Sigmoid colon (tissue), 7 donors: ENCODE results near the gene USP15. TPM values are rescaled to one million over a fixed set of nuclear protein-coding genes. Genes with fewer than 3 reads are reported as not detected.

Source experiments
- DNase-seq: peaks from one replicate; pipeline ENCODE4 v3.0.0-alpha.2; 2019
- H3K27ac ChIP-seq, 4 donors: fragments of 200-600 bp; sonication (generic); one replicate each; pipeline ENCODE4 v1.5.1; 2016 to 2019; ENCODE audit warnings: mild to moderate bottlenecking in 1 of 4
- H3K27me3 ChIP-seq, 3 donors: fragments of 200-600 bp; sonication (generic); one replicate each; pipeline ENCODE4 v1.5.1; 2019; ENCODE audit warnings: mild to moderate bottlenecking in 1 of 3
- H3K36me3 ChIP-seq, 4 donors: fragments of 200-600 bp; sonication (generic); one replicate each; pipeline ENCODE4 v1.5.1; 2016 to 2019
- H3K4me1 ChIP-seq, 4 donors: fragments of 200-600 bp; sonication (generic); one replicate each; pipeline ENCODE4 v1.5.1; 2017 to 2019
- H3K4me3 ChIP-seq, 4 donors: fragments of 200-600 bp; sonication (generic); one replicate each; pipeline ENCODE4 v1.5.1; 2017 to 2019; ENCODE audit warnings: mild to moderate bottlenecking in 2 of 4, moderate library complexity in 1 of 4
- H3K9me3 ChIP-seq, 4 donors: fragments of 200-600 bp in 3 of 4; sonication (generic) in 3 of 4; one replicate each; pipeline versions ENCODE4 v1.5.1 to v1.6.1; 2013 to 2019
- CTCF ChIP-seq, 4 experiments: fragments of 450-650 bp in 3 of 4; fragments of 200-600 bp in 1 of 4; IDR thresholded peaks; one replicate each; pipeline ENCODE4 v1.5.1; 2016 to 2019; ENCODE audit warnings: antibody characterized with exemption in 4 of 4, mild to moderate bottlenecking in 3 of 4, moderate library complexity in 2 of 4
- EP300 ChIP-seq, 4 donors: sonication (generic); formaldehyde crosslinking; IDR thresholded peaks; one replicate each; pipeline ENCODE4 v1.6.1; 2017; ENCODE audit warnings: antibody characterized with exemption in 4 of 4
- POLR2A ChIP-seq, 2 donors: fragments of 450-650 bp; IDR thresholded peaks; one replicate each; pipeline ENCODE4 v1.6.1; 2016; ENCODE audit warnings: antibody characterized with exemption in 2 of 2, mild to moderate bottlenecking in 2 of 2, moderate library complexity in 2 of 2
- POLR2AphosphoS5 ChIP-seq, 4 donors: sonication (generic); formaldehyde crosslinking; IDR thresholded peaks; one replicate each; pipeline ENCODE4 v1.6.1; 2017; ENCODE audit warnings: antibody characterized with exemption in 4 of 4
- WGBS, 2 donors: extraction: QIAGEN DNeasy Blood & Tissue Kit; methylation state at CpG; one replicate each; pipeline ENCODE4 v1.1.7; 2013; 5-methylcytosine and 5-hydroxymethylcytosine counted together
- intact Hi-C: fragments of 100-400 bp; cut with DNase I; formaldehyde crosslinking; loops from one replicate; pipeline ENCODE4 v1.15.1; 2023
- polyA plus RNA-seq, 3 donors: library from polyadenylated mRNA; stranded (reverse); fragments of 200-250 nt; gene quantifications; one replicate each; pipeline ENCODE4 v1.2.3, GENCODE V29; 2013
- total RNA-seq, 4 donors: library from RNA; depleted of rRNA; stranded (reverse); fragments of >200 nt; gene quantifications; one replicate each; pipeline ENCODE4 v1.1.0, GENCODE V29; 2016
- donor health status: healthy with polysubstance abuse.
- donor health status: Bipolar disorder and iron deficiency.
- donor health status: healthy.

The USP15 gene
- total and polyA plus RNA-seq, 7 donors: 22.2 to 78.4 (median 63.7) TPM

- Histone ChIP-seq H3K27ac (no peak overlapping the region), H3K4me1 (peaks cover 0 to 15% (median 5%) of the 10 kb centered on the region in 4 donors), H3K36me3 (no peaks in the 10 kb centered on the region), H3K4me3 (no peak overlapping the region), H3K9me3 (no peaks in the 10 kb centered on the region), H3K27me3 (no peaks in the 10 kb centered on the region)
- TF ChIP-seq POLR2A (IDR thresholded peaks at IDR 0.05) (no peak), EP300 (IDR thresholded peaks at IDR 0.05) (no peak), POLR2AphosphoS5 (IDR thresholded peaks at IDR 0.05) (no peak), CTCF (IDR thresholded peaks at IDR 0.05) (no peak)
- 96% methylated on average over 3 of the region's 3 CpGs for WGBS, 2 donors
- intact Hi-C loops: no loop called here
- no peak for DNase-seq
Measured at GRCh38 chr12:62370189-62370588, 110.0 kb downstream of the USP15 start.

- 84 to 99% methylated on average over 4 of the region's 4 CpGs for WGBS, 2 donors
- no peak for TF ChIP-seq POLR2AphosphoS5 (IDR thresholded peaks at IDR 0.05)
- TF ChIP-seq POLR2A (IDR thresholded peaks at IDR 0.05): no peak
- no peak for DNase-seq
- Histone ChIP-seq H3K4me1 (peaks cover 0 to 15% (median 5%) of the 10 kb centered on the region in 4 donors), H3K9me3 (no peaks in the 10 kb centered on the region), H3K36me3 (no peaks in the 10 kb centered on the region), H3K27me3 (no peaks in the 10 kb centered on the region), H3K4me3 (no peak overlapping the region), H3K27ac (no peak overlapping the region)
- intact Hi-C loops: no loop called here
Measured at GRCh38 chr12:62371661-62372060, 111.5 kb downstream of the USP15 start.

GRCh38 chr12:62372134-62372533 is 111.9 kb downstream of the USP15 start:
- peaks cover 0 to 15% (median 5%) of the 10 kb centered on the region in 4 donors for H3K4me1 ChIP-seq
- TF ChIP-seq POLR2A (IDR thresholded peaks at IDR 0.05) (no peak), POLR2AphosphoS5 (IDR thresholded peaks at IDR 0.05) (no peak), CTCF (IDR thresholded peaks at IDR 0.05) (no peak), EP300 (IDR thresholded peaks at IDR 0.05) (no peak)
- no peak overlapping the region for H3K27ac ChIP-seq
- 95 to 96% methylated on average over 2 of the region's 2 CpGs for WGBS, 2 donors
- no peaks in the 10 kb centered on the region for H3K27me3 ChIP-seq
- H3K36me3 ChIP-seq: no peaks in the 10 kb centered on the region
- no peak for DNase-seq
- no peak overlapping the region for H3K4me3 ChIP-seq
- intact Hi-C loops: no loop called here
- H3K9me3 ChIP-seq: no peaks in the 10 kb centered on the region

GRCh38 chr12:62372825-62373224 is 112.6 kb downstream of the USP15 start:
- no peaks in the 10 kb centered on the region for H3K27me3 ChIP-seq
- DNase-seq: no peak
- H3K36me3 ChIP-seq: no peaks in the 10 kb centered on the region
- no peak for TF ChIP-seq CTCF (IDR thresholded peaks at IDR 0.05)
- 68 to 80% methylated on average over 1 of the region's 1 CpG for WGBS, 2 donors
- intact Hi-C loops: no loop called here
- H3K4me3 ChIP-seq: no peak overlapping the region
- peaks cover 0 to 15% (median 5%) of the 10 kb centered on the region in 4 donors for H3K4me1 ChIP-seq
- H3K9me3 ChIP-seq: no peaks in the 10 kb centered on the region
- no peak overlapping the region for H3K27ac ChIP-seq

GRCh38 chr12:62375603-62376002 is 115.4 kb downstream of the USP15 start:
- DNase-seq: no peak
- no peaks in the 10 kb centered on the region for H3K36me3 ChIP-seq
- intact Hi-C loops: no loop called here
- no peaks in the 10 kb centered on the region for H3K27me3 ChIP-seq
- no peaks in the 10 kb centered on the region for H3K9me3 ChIP-seq
- H3K4me1 ChIP-seq: peaks cover 0 to 21% (median 10%) of the 10 kb centered on the region in 4 donors
- WGBS, 2 donors: 82 to 93% methylated on average over 3 of the region's 3 CpGs
- H3K27ac ChIP-seq: no peak overlapping the region
- TF ChIP-seq CTCF (IDR thresholded peaks at IDR 0.05) (no peak), POLR2AphosphoS5 (IDR thresholded peaks at IDR 0.05) (no peak), EP300 (IDR thresholded peaks at IDR 0.05) (no peak), POLR2A (IDR thresholded peaks at IDR 0.05) (no peak)
- no peak overlapping the region for H3K4me3 ChIP-seq
